Uterus (tissue), 2 donors: ENCODE results near the gene HCST.

ENCODE experiments used
- CTCF ChIP-seq, 4 experiments: fragments of 200-600 bp in 2 of 4; fragments of 450-650 bp in 2 of 4; sonication (generic) in 2 of 4; IDR thresholded peaks; one replicate each; pipeline ENCODE4 v1.5.1; 2016 to 2019; ENCODE audit warnings: antibody characterized with exemption in 4 of 4, mild to moderate bottlenecking in 2 of 4, moderate library complexity in 1 of 4
- POLR2A ChIP-seq, 2 donors: fragments of 450-650 bp; IDR thresholded peaks; one replicate each; pipeline ENCODE4 v1.6.1; 2016; ENCODE audit warnings: antibody characterized with exemption in 2 of 2, mild to moderate bottlenecking in 1 of 2, moderate library complexity in 1 of 2

- no peak for TF ChIP-seq CTCF (IDR thresholded peaks at IDR 0.05)
- TF ChIP-seq POLR2A (IDR thresholded peaks at IDR 0.05): no peak
Observed at GRCh38 chr19:35889370-35890112, 12.8 kb upstream of the HCST start.
